ENCODE measurements around the gene SCRN3.

SCRN3 gene

GRCh38 chr2:174412256-174412655, 16.7 kb downstream of the SCRN3 start:
- no peak for DNase-seq (ENCODE audit: low read depth)
- no peak for TF ChIP-seq CTCF (IDR thresholded peaks at IDR 0.05; ENCODE audit: control insufficient read depth, extremely low read depth, insufficient read depth)
- no peak overlapping the region for H3K4me3 ChIP-seq (ENCODE audit: low read depth, low read length)

GRCh38 chr2:174428214-174428613, 32.7 kb downstream of the SCRN3 start:
- no peak for TF ChIP-seq CTCF (IDR thresholded peaks at IDR 0.05; ENCODE audit: control insufficient read depth, extremely low read depth, insufficient read depth)
- no peak for DNase-seq (ENCODE audit: low read depth)
- H3K4me3 ChIP-seq (ENCODE audit: low read depth, low read length), result no peak overlapping the region

GRCh38 chr2:174430066-174430465, 34.5 kb downstream of the SCRN3 start:
- DNase-seq (ENCODE audit: low read depth), result no peak
- no peak overlapping the region for H3K4me3 ChIP-seq (ENCODE audit: low read depth, low read length)
- TF ChIP-seq CTCF (IDR thresholded peaks at IDR 0.05; ENCODE audit: control insufficient read depth, extremely low read depth, insufficient read depth), result no peak

GRCh38 chr2:174431902-174432301, 36.4 kb downstream of the SCRN3 start:
- no peak for TF ChIP-seq CTCF (IDR thresholded peaks at IDR 0.05; ENCODE audit: control insufficient read depth, extremely low read depth, insufficient read depth)
- no peak overlapping the region for H3K4me3 ChIP-seq (ENCODE audit: low read depth, low read length)
- DNase-seq (ENCODE audit: low read depth), result no peak

- no peak for TF ChIP-seq CTCF (IDR thresholded peaks at IDR 0.05; ENCODE audit: control insufficient read depth, extremely low read depth, insufficient read depth)
- no peak for DNase-seq (ENCODE audit: low read depth)
- H3K4me3 ChIP-seq (ENCODE audit: low read depth, low read length), result no peak overlapping the region
These were observed 40.8 kb downstream of the SCRN3 start for GRCh38 chr2:174436351-174436750.

GRCh38 chr2:174438146-174438886, 42.8 kb downstream of the SCRN3 start:
- TF ChIP-seq CTCF (IDR thresholded peaks at IDR 0.05; ENCODE audit: control insufficient read depth, extremely low read depth, insufficient read depth), result no peak
- DNase-seq (ENCODE audit: low read depth), result no peak
- no peak overlapping the region for H3K4me3 ChIP-seq (ENCODE audit: low read depth, low read length)

GRCh38 chr2:174439323-174439722, 43.8 kb downstream of the SCRN3 start:
- TF ChIP-seq CTCF (IDR thresholded peaks at IDR 0.05; ENCODE audit: control insufficient read depth, extremely low read depth, insufficient read depth), result no peak
- no peak for DNase-seq (ENCODE audit: low read depth)
- H3K4me3 ChIP-seq (ENCODE audit: low read depth, low read length), result no peak overlapping the region
